Fibroblast of peridontal ligament (primary cell): Measurements from ENCODE around the gene DUSP8.

ENCODE experiments used
- DNase-seq: peaks from one replicate; pipeline ENCODE4 v3.0.0-alpha.2; 2010; ENCODE audit errors: extremely low read depth

The DUSP8 gene

GRCh38 chr11:1553808-1554594 lies 18.1 kb downstream of the DUSP8 start:
- DNase-seq = no peak

DNA sequence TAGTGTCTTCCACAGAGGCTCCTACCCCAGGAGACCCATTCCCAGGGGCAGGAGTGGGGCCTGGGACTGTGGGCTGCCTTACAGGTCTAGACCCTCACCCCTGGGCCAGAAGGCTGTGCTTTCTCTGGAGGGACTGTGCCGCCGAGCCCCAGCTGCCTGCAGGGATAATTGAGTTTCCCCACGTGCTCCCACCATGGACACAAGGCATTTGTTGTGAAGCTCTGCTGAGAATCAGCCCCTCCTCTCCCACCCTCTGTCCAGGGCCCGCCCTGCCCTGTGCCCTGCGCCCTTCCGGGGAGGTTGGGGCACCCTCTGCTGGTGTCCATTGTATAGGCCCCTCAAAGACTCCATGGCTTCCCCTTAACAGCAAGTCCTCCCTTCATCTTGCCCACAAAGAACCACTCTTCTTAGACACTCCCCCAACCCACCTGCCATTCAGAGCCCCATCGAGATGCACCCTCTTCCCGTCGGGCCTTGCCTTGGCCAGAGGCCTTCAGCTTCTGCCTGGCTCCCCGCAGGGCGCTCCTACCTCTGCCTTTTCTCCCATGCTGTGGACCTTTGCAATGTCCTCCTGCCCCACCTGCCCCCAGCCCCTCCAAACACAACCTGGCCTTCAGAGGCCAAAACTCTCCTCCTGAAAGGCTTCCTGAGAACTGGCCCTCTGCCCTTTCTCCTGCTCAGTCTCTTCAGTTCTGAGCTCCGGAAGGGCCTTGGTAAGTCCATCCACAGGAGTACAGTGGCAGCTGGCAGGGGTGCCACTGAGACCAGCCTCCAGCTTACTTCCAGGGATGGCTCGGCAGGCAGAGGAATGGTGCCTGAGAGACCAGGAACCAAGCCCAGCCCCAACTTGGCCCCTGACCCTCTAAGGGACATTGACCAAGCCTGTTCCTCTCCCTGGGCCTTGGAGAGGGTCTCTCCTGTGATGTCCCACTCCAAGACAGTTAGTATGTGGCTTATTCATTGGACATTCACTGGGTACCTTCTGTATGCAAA lies 22.4 kb downstream of the DUSP8 start:
- DNase-seq = no peak

DNA sequence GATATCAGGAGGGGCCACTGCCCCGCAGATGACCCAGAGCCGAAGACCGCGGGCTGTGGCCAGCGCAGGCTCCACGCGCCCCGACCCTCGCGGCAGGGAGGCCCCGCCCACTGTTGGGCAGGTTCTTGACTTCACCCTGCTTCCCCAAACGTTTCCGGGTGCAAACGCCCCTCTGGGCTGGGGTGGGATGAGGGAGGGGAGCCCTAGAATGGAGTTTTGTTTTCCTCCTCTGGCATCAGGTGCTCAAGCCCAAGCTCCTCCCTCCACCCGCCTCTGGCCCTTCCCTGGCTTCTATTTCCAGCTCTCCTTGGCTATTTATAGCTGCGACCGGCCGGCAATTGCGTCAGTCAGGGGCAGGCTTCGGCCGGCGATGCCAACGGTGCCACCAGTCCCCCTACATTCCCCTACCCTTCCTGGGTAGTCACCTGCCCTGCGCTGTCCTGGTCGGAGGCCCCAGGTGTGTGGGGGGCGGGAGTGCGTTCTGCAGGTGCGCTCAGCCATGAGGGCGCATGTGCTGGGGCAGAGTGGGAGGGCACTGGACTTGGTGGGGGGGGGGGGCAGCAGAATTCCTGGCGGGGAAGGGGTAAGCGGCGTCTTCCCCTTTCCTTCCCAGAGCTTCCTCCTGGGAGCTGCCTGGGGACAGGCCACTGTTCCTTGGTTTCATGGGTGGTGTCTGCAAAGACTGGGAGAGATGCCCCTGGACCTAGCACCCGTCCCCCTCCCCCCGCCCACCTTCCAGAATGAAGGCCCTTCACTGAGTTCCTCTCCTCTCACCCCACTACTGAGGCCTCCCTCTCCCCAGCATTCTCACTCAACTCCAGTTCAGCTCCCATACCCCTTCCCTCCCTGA lies 23.6 kb downstream of the DUSP8 start:
- peak; percentile 33 for DNase-seq

GRCh38 chr11:1547467-1548098 lies 24.5 kb downstream of the DUSP8 start:
- DNase-seq = no peak

DNA sequence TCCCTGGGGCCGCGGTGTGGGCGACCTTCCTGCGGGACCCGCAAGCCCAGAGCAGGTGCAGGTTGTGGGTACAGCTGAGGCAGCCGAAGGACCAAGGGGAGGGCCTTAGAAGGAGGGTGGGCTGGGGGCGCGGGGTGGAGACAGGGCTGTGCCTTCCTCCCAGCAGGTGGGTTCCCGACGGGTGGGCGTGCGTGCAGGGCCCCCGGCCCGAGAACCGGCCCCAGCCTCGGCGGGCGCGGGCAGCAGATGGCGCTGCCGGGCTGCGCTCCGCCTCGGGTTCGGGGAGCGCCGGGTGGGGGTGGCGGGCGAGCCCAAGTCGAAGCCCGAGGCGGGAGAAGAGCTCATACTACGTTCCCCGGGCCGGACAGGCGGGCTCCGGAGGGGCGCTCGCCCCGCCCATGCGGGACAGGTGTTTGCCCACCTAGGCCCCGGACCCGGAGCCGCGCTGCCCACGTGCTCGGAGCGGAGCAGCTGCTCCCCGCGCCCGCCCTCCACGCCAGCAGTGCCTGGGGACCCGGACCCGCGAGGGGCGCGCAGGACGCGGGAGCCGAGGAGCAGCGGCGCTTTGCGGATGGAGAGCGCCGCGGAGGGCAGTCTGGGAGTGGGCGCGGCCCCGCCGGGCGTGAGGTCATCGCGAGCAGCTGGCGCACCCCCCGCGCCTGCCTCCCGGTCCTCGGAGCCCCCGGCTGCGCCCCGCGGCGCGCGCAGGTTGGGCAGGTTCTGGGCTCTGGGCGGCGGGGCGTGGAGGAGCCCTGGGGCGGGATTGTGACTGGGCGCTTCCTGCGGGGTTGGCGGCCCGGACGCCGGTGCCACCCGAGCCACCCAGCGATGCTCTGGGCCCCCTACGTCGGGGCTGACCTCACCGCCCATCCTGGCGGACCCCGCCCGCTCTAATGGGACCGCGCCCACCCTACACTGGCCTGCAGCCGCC lies 25.3 kb downstream of the DUSP8 start:
- peak; percentile 5 for DNase-seq

DNA sequence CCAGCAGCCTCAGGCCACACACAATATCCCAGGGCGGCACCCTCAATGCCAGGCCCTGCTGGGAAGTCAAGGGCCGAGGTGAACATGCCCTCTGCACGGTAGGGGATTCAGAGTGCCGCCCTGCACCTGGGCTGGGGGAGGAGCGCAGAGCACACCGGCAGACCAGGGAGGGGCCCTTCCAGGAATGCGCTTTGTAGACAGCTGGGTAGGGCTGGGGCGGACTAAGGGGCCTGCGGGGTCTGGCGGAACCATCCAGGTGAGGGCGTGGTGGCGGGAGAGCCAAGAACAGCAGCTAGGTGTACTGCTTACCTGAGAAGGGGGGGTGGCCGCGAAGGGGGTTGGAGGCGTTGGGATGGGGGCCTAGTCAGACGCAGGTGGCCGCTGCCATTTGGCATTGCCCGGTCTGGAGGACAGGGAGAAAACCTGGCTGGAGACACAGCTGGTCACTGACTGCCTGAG lies 26.0 kb downstream of the DUSP8 start:
- DNase-seq = no peak

DNA sequence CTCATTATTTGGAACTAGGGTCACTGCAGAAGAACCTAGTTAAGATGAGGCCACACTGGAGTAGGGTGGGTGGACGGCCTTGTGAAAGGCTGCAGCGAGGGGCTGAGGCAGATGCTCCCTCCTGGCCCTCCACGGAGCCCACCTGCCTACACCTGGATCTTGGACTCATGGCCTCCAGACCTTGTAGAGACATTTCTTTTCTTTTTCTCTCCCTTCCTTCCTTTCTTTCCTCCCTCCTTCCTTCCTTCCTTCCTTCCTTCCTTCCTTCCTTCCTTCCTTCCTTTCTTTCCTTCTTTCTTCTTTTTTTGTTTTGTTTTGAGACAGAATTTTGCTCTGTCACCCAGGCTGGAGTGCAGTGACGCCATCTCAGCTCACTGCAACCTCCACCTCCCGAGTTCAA lies 26.6 kb downstream of the DUSP8 start:
- DNase-seq = no peak

- DNase-seq = no peak
Measured at GRCh38 chr11:1544536-1544935, 27.5 kb downstream of the DUSP8 start.

- no peak for DNase-seq
Measured at GRCh38 chr11:1543606-1544263, 28.3 kb downstream of the DUSP8 start.

GRCh38 chr11:1542267-1542666 lies 29.8 kb downstream of the DUSP8 start:
- DNase-seq = no peak

DNA sequence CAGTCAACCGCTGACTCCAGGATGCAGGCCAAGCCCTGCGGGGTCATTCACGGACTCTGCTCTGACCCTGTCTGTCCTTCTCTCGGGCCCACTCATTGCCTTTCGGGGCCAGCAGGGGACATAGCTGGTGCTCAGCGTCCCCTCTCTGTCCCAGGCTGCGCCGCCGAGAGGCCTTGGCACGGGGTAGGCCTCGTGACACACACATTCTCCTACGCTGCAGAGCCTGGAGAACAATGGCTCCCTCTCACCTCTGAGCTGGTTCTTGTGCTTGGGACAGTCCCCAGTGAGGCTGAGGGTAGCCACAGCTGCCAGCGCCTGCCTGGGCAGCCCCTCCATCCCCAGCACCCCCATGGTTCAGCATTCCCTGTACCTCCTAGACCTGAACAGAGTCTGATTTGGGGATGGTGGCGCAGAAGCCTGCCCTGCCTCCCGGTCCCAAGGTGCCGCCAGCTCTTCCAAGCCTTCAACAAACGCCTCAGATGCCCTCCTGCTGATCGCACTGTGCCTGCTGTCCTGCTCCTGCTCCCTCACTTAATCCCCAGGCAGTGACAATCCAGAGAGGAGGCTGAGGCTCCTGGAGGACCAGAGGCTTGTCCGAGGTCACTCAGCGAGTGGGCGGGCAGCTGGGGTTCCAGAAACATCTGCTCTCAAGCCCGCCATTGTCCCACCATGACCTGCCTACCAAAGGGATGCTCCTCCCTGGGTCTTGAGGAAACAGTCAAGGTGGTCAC lies 30.4 kb downstream of the DUSP8 start:
- DNase-seq = no peak

- no peak for DNase-seq
Measured at GRCh38 chr11:1540074-1540473, 32.0 kb downstream of the DUSP8 start.

DNA sequence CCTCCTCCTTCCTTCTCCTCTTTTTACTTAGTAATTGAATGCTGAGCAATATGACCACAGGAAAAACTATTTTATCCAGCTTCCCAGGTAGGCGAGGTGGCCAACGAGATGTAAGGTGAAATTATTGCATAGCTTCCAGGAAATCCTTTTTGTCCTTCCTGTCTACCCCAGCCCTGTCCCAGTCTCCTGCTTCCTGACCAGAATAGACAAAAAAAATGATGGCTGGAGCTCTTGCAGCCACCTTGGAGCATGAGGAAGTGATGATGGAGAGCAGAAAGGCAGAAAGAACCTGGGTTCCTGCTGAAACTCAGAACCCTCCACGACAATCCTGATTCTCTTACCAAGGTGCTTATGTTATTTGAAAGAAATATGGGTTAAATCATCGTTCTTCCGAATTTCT lies 33.9 kb downstream of the DUSP8 start:
- no peak for DNase-seq

DNA sequence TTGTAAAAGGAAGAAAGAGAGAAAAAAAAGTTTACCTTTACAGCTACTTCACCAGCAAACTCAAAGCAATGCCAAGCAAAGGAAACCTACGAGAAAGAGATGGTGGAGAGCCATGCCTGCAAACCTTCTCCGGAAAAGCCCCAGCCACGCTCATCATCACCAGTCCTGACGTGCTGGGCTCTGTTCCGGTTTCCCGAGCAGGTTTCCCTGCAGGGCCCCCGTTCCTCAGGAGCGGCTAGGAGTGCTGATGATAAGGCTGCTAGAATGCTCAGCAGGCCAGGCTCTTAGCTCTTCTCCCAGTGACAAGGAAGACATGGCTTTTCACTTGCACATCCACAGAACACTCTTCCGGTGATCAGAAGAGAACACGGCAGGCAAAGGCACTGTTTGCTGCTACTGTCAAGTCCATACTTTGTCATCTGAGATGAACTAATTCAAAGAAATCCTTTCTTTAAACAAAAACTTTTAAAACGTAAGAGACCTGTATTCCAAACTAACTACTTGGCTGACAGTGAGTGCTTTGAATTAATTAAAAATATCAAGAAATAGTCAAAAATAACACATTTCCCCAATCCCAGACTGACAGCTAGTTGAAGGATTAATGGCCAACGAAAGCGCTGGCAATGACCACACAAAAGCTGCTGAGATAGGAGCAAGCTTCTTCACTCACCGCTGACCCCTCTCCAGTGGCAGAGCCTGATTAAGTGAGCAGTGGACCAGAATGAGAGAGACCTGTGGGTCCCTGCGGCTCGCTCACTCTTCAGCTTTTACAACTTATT lies 35.8 kb downstream of the DUSP8 start:
- no peak for DNase-seq

DNA sequence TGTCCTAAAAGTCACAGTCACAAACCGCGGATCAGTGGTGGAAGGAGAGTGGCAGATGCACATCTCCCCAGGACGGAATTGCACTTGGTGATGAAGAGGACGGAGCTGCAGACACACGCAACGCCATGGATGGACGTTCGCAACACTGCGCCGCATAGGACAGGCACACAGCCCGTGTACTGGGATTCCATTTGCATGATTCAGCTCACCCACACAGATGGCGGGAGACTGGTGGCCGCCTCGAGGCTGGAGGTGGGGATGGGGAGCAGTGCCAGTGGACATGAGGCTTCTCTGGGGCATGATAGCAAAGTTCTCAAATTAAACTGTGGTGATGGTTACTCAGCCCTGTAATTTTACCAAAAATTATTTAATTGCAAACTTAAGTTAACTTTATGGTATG lies 37.4 kb downstream of the DUSP8 start:
- DNase-seq = peak; percentile 25

DNA sequence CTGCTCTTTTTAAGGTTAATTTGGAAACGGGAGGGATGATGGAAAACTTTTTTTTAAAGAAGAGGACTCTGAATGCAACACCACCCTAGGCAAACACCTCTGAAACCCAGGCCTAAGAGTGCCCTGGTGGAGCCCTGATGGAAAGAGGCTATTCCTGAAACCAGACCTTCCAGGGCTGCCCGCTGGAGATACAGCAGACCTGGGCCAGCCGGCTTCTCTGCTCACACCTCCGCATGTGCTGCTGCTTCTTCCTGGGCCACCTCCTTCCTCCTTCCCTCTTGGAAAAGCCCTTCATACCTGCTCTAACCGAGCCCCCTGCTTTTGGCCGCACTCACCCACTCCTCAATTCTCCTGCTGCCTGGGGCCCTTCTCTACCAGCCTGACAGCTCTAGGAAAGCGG lies 37.9 kb downstream of the DUSP8 start:
- no peak for DNase-seq

DNA sequence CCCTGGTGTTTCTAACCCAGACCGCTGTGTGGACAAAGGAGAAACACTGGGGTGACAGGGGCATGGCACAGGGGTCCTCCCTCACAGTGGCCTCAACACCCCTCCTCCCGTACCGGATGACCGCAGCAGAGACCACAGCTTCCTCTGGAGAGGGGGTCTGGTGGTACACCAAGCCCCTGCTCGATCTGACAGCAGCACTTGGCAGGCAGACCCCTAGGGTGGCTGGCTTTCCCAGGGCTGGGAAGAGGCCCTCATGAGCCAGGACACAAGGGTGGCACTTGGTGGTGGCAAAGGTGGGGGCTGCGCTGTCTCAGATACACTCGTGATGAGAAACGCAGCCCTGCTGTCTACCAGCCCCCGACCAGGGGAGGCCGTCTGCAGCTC lies 38.7 kb downstream of the DUSP8 start:
- no peak for DNase-seq
